Heart right ventricle (tissue), 16 donors: Measurements from ENCODE around the gene LUC7L. TPM values are rescaled to one million over a fixed set of nuclear protein-coding genes. Genes with fewer than 3 reads are reported as not detected.

Source experiments
- ATAC-seq, 8 donors: fragments of 200-7000 bp; cut with Tn5 transposase; one replicate each; pipeline ENCODE4 v1.9.1; 2020; ENCODE audit warnings: mild to moderate bottlenecking in 8 of 8, moderate library complexity in 8 of 8, moderate number of reproducible peaks in 1 of 8
- DNase-seq, 2 donors: peaks; one replicate each; pipeline ENCODE4 v3.0.0-alpha.2; 2020
- H3K27ac ChIP-seq, 10 donors: fragments of 200-600 bp; sonication (generic) in 2 of 10; one replicate each; pipeline versions ENCODE4 v1.5.0 to v1.8.0; 2020 to 2022; ENCODE audit warnings: mild to moderate bottlenecking in 3 of 10
- H3K27me3 ChIP-seq, 7 donors: fragments of 200-600 bp; one replicate each; pipeline ENCODE4 v1.8.0; 2021 to 2022; ENCODE audit warnings: mild to moderate bottlenecking in 2 of 7
- H3K36me3 ChIP-seq, 9 donors: fragments of 200-600 bp; sonication (generic) in 1 of 9; one replicate each; pipeline versions ENCODE4 v1.5.0 to v1.8.0; 2020 to 2022; ENCODE audit warnings: mild to moderate bottlenecking in 2 of 9
- H3K4me1 ChIP-seq, 9 donors: fragments of 200-600 bp; sonication (generic) in 1 of 9; one replicate each; pipeline versions ENCODE4 v1.5.0 to v1.8.0; 2020 to 2022; ENCODE audit warnings: mild to moderate bottlenecking in 4 of 9
- H3K4me3 ChIP-seq, 10 donors: fragments of 200-600 bp; sonication (generic) in 2 of 10; one replicate each; pipeline versions ENCODE4 v1.5.0 to v1.8.0; 2020 to 2022; ENCODE audit warnings: mild to moderate bottlenecking in 7 of 10, moderate library complexity in 2 of 10
- H3K9me3 ChIP-seq, 11 donors: fragments of 200-600 bp in 10 of 11; sonication (generic) in 2 of 11; one replicate each; pipeline versions ENCODE4 v1.5.0 to v1.8.0; 2013 to 2022; ENCODE audit warnings: mild to moderate bottlenecking in 2 of 11, control low read depth in 1 of 11, moderate library complexity in 1 of 11
- CTCF ChIP-seq, 9 donors: fragments of 200-600 bp; sonication (generic) in 2 of 9; IDR thresholded peaks; one replicate each; pipeline versions ENCODE4 v1.5.0 to v1.8.0; 2021 to 2022; ENCODE audit warnings: antibody characterized with exemption in 9 of 9, mild to moderate bottlenecking in 5 of 9, moderate library complexity in 1 of 9
- WGBS, 2 donors: extraction: QIAGEN DNeasy Blood & Tissue Kit; methylation state at CpG; one replicate each; pipeline ENCODE4 v1.1.7; 2013; ENCODE audit warnings: inconsistent platforms in 1 of 2; 5-methylcytosine and 5-hydroxymethylcytosine counted together
- intact Hi-C, 10 donors: fragments of 100-400 bp; cut with DNase I; formaldehyde crosslinking; loops; one replicate each; pipeline versions ENCODE4 v1.11.1 to v1.14.2; 2022
- long read RNA-seq, 3 donors: library from polyadenylated mRNA; unstranded; transcript quantifications; one replicate each; pipeline ENCODE4 v2.0.0, GENCODE V29; 2020 to 2021
- polyA plus RNA-seq, 2 donors: library from polyadenylated mRNA; stranded (reverse); fragments of 200-250 nt; gene quantifications; one replicate each; pipeline ENCODE4 v1.2.3, GENCODE V29; 2013
- total RNA-seq, 10 donors: library from RNA; stranded (reverse); fragmentation: NEBNext Ultra II Directional in 3 of 10; extraction: Animal tissue kit (Norgen Biotek cat#: 25700) in 3 of 10; gene quantifications; one replicate each; pipeline versions ENCODE4 v1.2.1 to v1.2.4, GENCODE V29; 2021 to 2023
- donor health status: Arrhythmogenic right ventricular cardiomyopathy.
- donor health status: ischemic (EF 13 %, LVEDD 7.1; RV severe dilation, severe dysfunction).
- donor health status: healthy with polysubstance abuse.
- donor health status: DM: no; HTN: yes; CAD: no.
- donor health status: DM: no; HTN: no; CAD: no.
- donor health status: ischemic (EF 25% LVEDD 6.9; RV normal size, moderate dysfunction).
- donor health status: ischemic (EF 25% LVEDD 5.7; RV mildly dilated, moderate dysfunction).
- donor health status: healthy.
- donor health status: DM: yes; HTN: yes; CAD: no.
- donor health status: Ischemic cardiomyopathy.
- donor health status: ischemic (EF 35%, LVEDD 5.7; RV mildly dilated, moderate dysfunction).
- donor health status: nonischemic (EF 11% LVEDD 7.7; RV severe dilation, severe dysfunction).
- donor health status: DM: yes; HTN: yes; CAD: no.
- donor health status: PGD.
- donor health status: ischemic (EF 29% LVEDD 5.4; RV normal size, mild dysfunction).
- donor health status: nonischemic (EF 23%, LVEDD 6.1; RV moderate dilation, normal function).

Gene LUC7L
- total RNA-seq: 10 to 100 TPM; 14.4 to 29.7 (median 20.4) TPM
- polyA plus RNA-seq: 100 to 1,000 TPM in 1 of 2 donors, 10 to 100 TPM in 1; 21.3 to 139 TPM
- long read RNA-seq, donor 1, partial matches to known transcripts: 1 of 12 reads
- long read RNA-seq, donor 1, other reads (novel, unspliced or antisense): 10 of 12 reads
- long read RNA-seq, donor 2, partial matches to known transcripts: 5 of 13 reads
- long read RNA-seq, donor 2, other reads (novel, unspliced or antisense): 5 of 13 reads
- long read RNA-seq, donor 3, partial matches to known transcripts: 1 of 12 reads
- long read RNA-seq, donor 3, other reads (novel, unspliced or antisense): 4 of 12 reads

- intact Hi-C loops: loop anchor here in 3 of 10 donors (5.0 to 10.0 kb wide), 2 partner anchors 123 to 126 kb away; partner anchors contain the start of gene AXIN1 (in 3 of the 3)
- H3K4me3 ChIP-seq: peak within 1 kb of the TSS; percentile 76 to 97 (median 86)
- H3K4me1 ChIP-seq: peaks cover 5 to 30% (median 23%) of the 10 kb centered on the region in 9 donors
- H3K27me3 ChIP-seq: no peaks in the 10 kb centered on the region
- peak within 1 kb of the TSS; percentile 96 to 100 (median 98) for H3K27ac ChIP-seq
- peak; percentile 89 to 91 for DNase-seq
- H3K9me3 ChIP-seq: no peaks in the 10 kb centered on the region
- peak; percentile 94 to 97 (median 95) for ATAC-seq
- peaks cover 0 to 42% (median 30%) of the 10 kb centered on the region in 9 donors for H3K36me3 ChIP-seq
- TF ChIP-seq CTCF (IDR thresholded peaks at IDR 0.05): no peak
- WGBS, 2 donors: 1% methylated on average over 88 of the region's 88 CpGs
These were observed at the start of gene LUC7L for GRCh38 chr16:228852-229730. LUC7L (minus strand) TSS chr16:229449; CDS start chr16:229339, 110 bp downstream.

GRCh38 chr16:278863-279366, 49.7 kb upstream of the LUC7L start:
- Histone ChIP-seq H3K27ac (no peak overlapping the region), H3K4me1 (peaks cover 0 to 38% (median 22%) of the 10 kb centered on the region in 9 donors), H3K36me3 (no peaks in the 10 kb centered on the region), H3K27me3 (peaks cover 0 to 66% (median 20%) of the 10 kb centered on the region in 7 donors), H3K9me3 (no peaks in the 10 kb centered on the region), H3K4me3 (no peak overlapping the region)
- peak; percentile 11 to 67 (median 54) for ATAC-seq
- intact Hi-C loops: no loop called here
- TF ChIP-seq CTCF (IDR thresholded peaks at IDR 0.05): no peak
- peak in 1 of 2 donors; percentile 50 for DNase-seq
- 53 to 58% methylated on average over 6 of the region's 6 CpGs for WGBS, 2 donors

DNA sequence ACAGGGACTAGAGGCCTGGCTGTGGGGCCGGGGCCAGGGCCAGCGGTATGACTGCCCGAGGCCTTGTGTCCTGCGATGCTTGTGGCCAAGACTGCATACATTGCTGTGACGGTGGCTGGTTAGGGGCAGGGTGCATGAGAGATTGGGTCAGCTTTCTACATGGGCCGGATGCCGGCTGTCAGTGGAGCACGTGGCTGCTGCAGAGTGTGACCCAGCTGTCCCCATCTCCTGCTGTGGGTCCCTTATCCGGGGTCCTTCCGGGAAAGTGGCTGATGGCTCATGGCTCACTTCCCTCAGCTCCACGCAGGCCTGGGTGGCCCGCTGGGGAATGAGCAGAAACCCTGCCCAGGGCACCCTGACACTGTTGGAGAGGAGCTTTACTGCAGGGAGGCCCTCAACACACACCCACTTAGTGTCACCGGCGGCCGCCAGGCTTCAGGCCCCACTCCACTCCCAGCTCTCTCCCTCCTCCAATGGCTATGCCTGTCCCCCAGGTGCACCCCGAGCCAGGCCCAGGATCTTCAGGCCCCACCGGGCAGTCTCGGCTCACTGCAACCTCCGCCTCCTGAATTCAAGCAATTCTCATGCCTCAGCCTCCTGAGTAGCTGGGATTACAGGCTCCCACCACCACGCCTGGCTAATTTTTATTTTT, 47.3 kb upstream of the LUC7L start:
- WGBS, 2 donors: 80% methylated on average over 20 of the region's 20 CpGs
- intact Hi-C loops: no loop called here
- DNase-seq: no peak
- Histone ChIP-seq H3K27me3 (peaks cover 0 to 55% (median 14%) of the 10 kb centered on the region in 7 donors), H3K36me3 (no peaks in the 10 kb centered on the region), H3K27ac (peak overlapping the region in 1 of 10 donors; percentile 28), H3K4me1 (peaks cover 0 to 37% (median 22%) of the 10 kb centered on the region in 9 donors), H3K9me3 (no peaks in the 10 kb centered on the region), H3K4me3 (peak overlapping the region in 6 of 10 donors; percentile 53 to 64 (median 61))
- ATAC-seq: peak in 5 of 8 donors; percentile 5 to 23 (median 12)
- TF ChIP-seq CTCF (IDR thresholded peaks at IDR 0.05): no peak
